Dedifferentiated amniotic fluid mesenchymal stem cell (primary cell): ENCODE data around the gene CHERP.
"Not testable (repeated sequence)": the region's sequence is repeated elsewhere in the genome, so short reads cannot be mapped to it uniquely, and the experiment has no call there.

Experiments
- DNase-seq: peaks from one replicate; pipeline ENCODE4 v3.0.0-alpha.2; 2016; ENCODE audit errors: extremely low spot score

The CHERP gene

GRCh38 chr19:16543734-16544133 is 1.5 kb upstream of the CHERP start:
- DNase-seq = not testable (repeated sequence)

GRCh38 chr19:16542910-16543472 is 754 bp upstream of the CHERP start:
- DNase-seq = no peak

- peak; percentile 15 for DNase-seq
Measured at GRCh38 chr19:16541526-16542044, 652 bp downstream of the CHERP start.

- DNase-seq = no peak
Measured at GRCh38 chr19:16540948-16541347, 1.3 kb downstream of the CHERP start.

- no peak for DNase-seq
Measured at GRCh38 chr19:16537111-16537510, 5.1 kb downstream of the CHERP start.

GRCh38 chr19:16536130-16536529 is 6.1 kb downstream of the CHERP start:
- no peak for DNase-seq

- DNase-seq = no peak
Measured at GRCh38 chr19:16535381-16535780, 6.9 kb downstream of the CHERP start.

GRCh38 chr19:16532440-16533234 is 9.6 kb downstream of the CHERP start:
- DNase-seq = no peak

GRCh38 chr19:16531380-16531669 is 10.9 kb downstream of the CHERP start:
- no peak for DNase-seq

- DNase-seq = no peak
Measured at GRCh38 chr19:16530540-16531379, 11.5 kb downstream of the CHERP start.

- no peak for DNase-seq
Measured at GRCh38 chr19:16529466-16530144, 12.6 kb downstream of the CHERP start.

- DNase-seq = no peak
Measured at GRCh38 chr19:16527971-16528521, 14.2 kb downstream of the CHERP start.

- DNase-seq = no peak
Measured at GRCh38 chr19:16527334-16527935, 14.8 kb downstream of the CHERP start.

- no peak for DNase-seq
Measured at GRCh38 chr19:16525751-16526481, 16.3 kb downstream of the CHERP start.

- no peak for DNase-seq
Measured at GRCh38 chr19:16524991-16525734, 17.1 kb downstream of the CHERP start.

GRCh38 chr19:16522559-16523377 is 19.5 kb downstream of the CHERP start:
- no peak for DNase-seq

- no peak for DNase-seq
Measured at GRCh38 chr19:16521715-16522289, 20.4 kb downstream of the CHERP start.

GRCh38 chr19:16520986-16521624 is 21.1 kb downstream of the CHERP start:
- no peak for DNase-seq
